T-helper 1 cell treated with Interleukin-12 subunit alpha and Interleukin-12 subunit beta and Interleukin-4 antibody, amounts not matched to agents 30 μg/mL and 1 μg/mL, for 36 hours (primary cell): Measurements from ENCODE around the gene KDM2B.

ENCODE experiments used
- H3K27ac Mint-ChIP-seq: one replicate; pipeline ENCODE4 v1.8.0; 2021; ENCODE audit warnings: mild to moderate bottlenecking, mixed read lengths
- H3K27me3 Mint-ChIP-seq: one replicate; pipeline ENCODE4 v1.8.0; 2021; ENCODE audit warnings: low read depth, mixed read lengths
- H3K36me3 Mint-ChIP-seq: one replicate; pipeline ENCODE4 v1.8.0; 2021; ENCODE audit warnings: low read depth, mixed read lengths
- H3K4me1 Mint-ChIP-seq: one replicate; pipeline ENCODE4 v1.8.0; 2021; ENCODE audit warnings: low read depth, mixed read lengths
- H3K4me3 Mint-ChIP-seq: one replicate; pipeline ENCODE4 v1.8.0; 2021; ENCODE audit warnings: mild to moderate bottlenecking, moderate library complexity, mixed read lengths
- H3K9me3 Mint-ChIP-seq: one replicate; pipeline ENCODE4 v1.8.0; 2021; ENCODE audit warnings: mixed read lengths

Gene KDM2B

DNA sequence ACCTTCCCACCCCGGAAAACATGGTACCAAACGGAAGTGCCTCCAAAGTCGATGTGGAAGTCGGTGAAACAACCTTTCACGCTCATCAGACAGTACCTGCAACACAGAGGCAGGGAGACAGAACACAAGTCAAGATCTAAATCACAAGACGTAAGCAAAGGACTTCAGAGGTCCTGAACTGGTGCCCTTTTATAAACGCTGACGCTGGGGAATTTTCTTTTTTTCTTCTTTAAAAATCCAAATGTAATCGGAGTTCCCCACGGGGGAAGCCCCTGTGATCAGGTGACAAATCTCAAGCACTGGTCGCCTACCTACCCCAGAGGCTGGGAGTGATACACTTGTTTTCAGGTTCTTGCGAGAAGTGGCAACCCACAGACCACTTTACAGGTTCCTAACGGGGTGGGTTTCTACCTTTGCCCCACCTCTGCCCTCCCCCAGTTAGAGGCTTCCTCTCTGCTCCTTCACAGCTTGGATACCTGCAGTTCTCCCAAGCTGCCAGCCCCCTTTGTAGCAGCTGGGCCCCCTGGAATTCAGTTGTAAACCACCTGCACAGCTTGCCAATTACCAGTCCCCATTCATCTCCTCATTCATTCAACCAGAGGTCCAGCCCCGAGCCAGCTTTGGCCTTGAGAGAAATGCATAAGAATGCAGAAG, 46.2 kb downstream of the KDM2B start:
- peaks cover 38% of the 10 kb centered on the region for H3K4me1 Mint-ChIP-seq
- H3K27me3 Mint-ChIP-seq = peaks cover 4% of the 10 kb centered on the region
- H3K9me3 Mint-ChIP-seq = no peaks in the 10 kb centered on the region
- peak overlapping the region; percentile 58 for H3K4me3 Mint-ChIP-seq
- H3K36me3 Mint-ChIP-seq = peaks cover 24% of the 10 kb centered on the region
- H3K27ac Mint-ChIP-seq = peak overlapping the region; percentile 55

DNA sequence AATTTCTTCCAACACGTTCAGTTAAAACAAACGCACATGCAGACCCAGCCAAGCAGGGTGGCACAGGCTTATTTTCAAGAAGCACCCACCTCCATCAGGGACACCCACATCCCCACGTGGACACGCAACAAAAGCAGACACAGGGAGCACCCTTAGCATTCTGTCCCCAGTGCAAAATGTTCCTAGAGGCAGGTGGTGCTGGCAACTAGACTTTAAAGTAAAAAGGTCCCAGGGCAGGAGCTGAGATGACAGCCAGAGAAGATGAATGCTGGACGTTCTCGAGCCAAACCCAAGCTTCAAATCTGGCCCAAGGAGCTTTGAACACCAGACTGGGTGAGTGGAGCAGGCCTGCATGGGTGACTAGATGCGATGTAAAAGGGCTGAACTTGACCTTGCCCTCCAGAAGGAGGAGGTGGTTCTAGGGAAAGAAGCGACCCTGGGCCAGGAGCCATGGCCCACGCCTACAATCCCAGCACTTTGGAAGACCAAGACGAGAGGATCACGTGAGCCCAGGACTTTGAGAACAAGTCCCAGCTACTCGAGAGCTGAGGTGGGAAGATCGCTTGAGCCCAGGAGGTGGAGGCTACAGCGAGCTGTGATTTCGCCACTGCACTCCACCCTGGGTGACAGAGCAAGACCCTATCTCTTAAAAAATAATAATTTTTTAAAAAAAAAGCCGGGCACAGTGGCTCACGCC, 47.3 kb downstream of the KDM2B start:
- no peak overlapping the region for H3K27ac Mint-ChIP-seq
- peaks cover 34% of the 10 kb centered on the region for H3K4me1 Mint-ChIP-seq
- H3K27me3 Mint-ChIP-seq = peaks cover 4% of the 10 kb centered on the region
- peak overlapping the region; percentile 46 for H3K4me3 Mint-ChIP-seq
- H3K36me3 Mint-ChIP-seq = peaks cover 24% of the 10 kb centered on the region
- H3K9me3 Mint-ChIP-seq = no peaks in the 10 kb centered on the region

DNA sequence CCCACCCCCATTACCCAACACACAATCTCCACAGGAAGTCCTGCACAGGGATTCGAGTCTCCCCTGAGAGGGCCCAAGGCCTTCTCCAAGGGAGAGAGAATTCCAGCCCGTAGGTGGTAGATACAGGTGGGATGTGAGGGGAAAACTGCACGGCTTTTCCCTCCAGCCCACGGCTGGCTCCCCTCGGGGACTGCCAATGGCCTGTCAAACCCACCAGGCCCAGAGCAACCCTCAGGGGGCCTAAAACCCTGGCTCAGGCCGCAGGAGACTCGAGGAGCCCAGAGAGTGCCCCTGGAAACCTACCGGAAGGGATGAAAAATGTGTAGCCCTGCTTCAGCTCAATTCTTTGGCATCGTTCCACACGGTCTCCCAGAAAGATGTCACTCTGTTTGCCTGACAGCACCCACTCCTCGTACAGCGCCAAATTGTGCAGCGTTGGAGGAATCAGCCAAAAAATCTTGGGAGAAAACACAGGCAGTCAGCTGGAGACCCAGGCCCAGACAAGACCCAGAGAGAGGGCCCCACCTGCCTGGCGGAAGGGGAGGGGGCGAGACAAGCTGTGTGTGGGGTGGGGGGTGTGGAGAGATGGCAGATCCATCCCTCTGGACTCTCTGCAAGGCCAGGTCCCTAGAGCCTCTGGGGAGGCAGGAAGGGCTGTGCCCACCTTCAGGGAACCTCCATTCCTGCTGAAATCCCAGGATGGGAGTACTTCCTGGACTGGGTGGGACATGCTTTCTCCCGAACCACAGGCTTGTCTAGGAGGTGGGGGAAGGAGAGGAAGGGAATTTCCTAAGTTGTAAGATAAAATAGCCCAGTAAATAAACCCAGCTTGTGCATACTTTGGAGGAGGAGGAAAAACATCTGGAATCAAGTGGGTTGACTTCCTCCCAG, 48.1 kb downstream of the KDM2B start:
- Mint-ChIP-seq H3K36me3 (peaks cover 22% of the 10 kb centered on the region), H3K9me3 (no peaks in the 10 kb centered on the region), H3K4me1 (peaks cover 29% of the 10 kb centered on the region), H3K4me3 (peak overlapping the region; percentile 13), H3K27ac (peak overlapping the region; percentile 45), H3K27me3 (peaks cover 4% of the 10 kb centered on the region)

DNA sequence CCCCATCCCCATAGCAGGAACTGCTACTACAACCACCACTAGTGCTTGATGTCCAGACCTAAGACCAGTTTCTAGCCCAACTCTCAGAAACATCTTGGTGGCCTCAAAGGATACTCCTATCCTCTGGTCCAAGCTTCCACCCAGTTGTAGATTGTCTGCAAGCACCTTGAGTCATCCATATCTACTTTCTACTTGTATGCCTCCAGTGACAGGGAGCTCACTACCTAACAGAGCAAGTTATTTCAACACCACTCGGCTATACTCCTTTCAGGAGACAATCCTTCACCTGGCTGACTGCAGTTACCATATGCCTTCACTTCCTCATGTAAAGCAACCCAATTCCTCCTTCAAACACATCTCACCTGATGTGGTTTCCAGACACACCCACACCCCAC, 49.5 kb downstream of the KDM2B start:
- Mint-ChIP-seq H3K27ac (peak overlapping the region; percentile 86), H3K36me3 (peaks cover 22% of the 10 kb centered on the region), H3K9me3 (no peaks in the 10 kb centered on the region), H3K4me1 (peaks cover 27% of the 10 kb centered on the region), H3K27me3 (peaks cover under 1% of the 10 kb centered on the region), H3K4me3 (no peak overlapping the region)

DNA sequence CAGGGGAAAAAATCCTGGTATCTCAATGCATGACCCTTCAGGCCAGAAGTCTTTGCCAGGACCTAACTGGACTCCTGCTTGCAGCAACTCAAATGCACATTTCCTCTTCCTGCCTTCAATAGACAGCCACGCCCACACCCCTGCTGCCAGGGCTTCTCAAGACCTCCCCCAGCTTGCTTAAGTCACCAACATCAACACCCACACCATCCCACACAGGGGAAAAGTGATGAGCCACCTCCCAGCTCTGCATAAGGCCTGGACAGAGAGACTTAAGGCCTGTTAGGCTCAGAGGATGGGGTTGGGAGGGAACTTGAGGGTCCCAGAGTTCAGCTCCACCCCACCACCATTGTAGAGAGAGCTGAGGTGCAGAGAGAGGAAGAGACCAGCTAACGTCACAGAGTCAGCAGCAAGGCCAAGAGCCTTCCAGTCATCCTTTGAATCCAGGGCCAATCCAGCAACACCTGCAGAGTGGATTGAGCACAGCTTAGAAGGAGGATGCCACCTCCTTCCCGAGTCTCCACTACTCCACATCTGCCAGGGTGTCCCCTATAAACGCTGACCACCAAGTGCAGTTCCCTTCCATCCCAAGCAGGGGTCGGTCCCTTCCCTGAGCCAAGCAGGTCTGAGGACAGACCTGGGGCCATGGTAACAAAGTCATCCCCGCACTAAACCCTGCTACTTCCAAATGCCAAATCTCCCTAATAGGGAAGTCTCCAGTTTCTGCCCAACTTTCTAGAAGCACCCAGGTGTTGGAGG, 50.0 kb downstream of the KDM2B start:
- Mint-ChIP-seq H3K4me3 (peak overlapping the region; percentile 56), H3K36me3 (peaks cover 22% of the 10 kb centered on the region), H3K27ac (peak overlapping the region; percentile 86), H3K27me3 (no peaks in the 10 kb centered on the region), H3K4me1 (peaks cover 26% of the 10 kb centered on the region), H3K9me3 (no peaks in the 10 kb centered on the region)

DNA sequence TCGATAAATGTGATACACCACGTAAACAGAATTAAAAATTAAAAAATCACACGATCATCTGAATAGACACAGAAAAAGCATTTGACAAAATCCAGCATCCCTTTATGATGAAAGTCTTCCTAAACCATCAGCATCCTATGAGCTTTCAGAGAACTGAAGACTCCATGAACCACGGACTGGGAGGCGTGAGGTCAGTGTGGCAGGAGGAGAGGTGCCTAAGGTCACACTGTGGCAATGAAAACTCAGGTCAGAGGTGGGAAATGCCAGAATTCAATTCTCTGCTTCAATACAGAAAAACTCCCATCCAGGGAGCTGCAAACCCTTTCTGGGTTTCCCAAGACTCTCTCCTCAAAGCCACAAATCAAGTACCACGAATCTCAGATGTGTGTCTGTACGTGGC, 51.6 kb downstream of the KDM2B start:
- no peak overlapping the region for H3K4me3 Mint-ChIP-seq
- H3K27ac Mint-ChIP-seq = no peak overlapping the region
- H3K27me3 Mint-ChIP-seq = no peaks in the 10 kb centered on the region

DNA sequence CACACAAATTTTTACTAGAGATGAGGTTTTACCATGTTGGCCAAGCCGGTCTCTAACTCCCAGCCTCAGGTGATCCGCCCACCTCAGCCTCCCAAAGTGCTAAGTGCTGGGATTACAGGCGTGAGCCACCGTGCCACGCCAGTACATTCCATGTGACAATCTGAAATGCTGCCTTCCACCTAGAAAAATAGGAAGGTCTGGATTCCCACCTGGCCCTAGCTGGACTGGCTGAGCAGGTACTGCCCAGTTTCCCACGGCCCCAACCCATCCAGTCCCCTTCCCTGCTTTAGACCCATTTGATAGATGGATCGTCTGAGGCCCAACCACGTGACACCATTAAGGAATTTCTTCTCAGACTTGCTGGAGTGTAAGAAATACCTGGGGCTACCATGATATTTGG, 55.4 kb downstream of the KDM2B start:
- no peaks in the 10 kb centered on the region for H3K27me3 Mint-ChIP-seq
- no peak overlapping the region for H3K27ac Mint-ChIP-seq
- peaks cover under 1% of the 10 kb centered on the region for H3K36me3 Mint-ChIP-seq
- peaks cover 7% of the 10 kb centered on the region for H3K4me1 Mint-ChIP-seq
- no peaks in the 10 kb centered on the region for H3K9me3 Mint-ChIP-seq
- H3K4me3 Mint-ChIP-seq = no peak overlapping the region

More for the DNA sequence above, 51.6 kb downstream of the KDM2B start:
- Mint-ChIP-seq H3K9me3 (no peaks in the 10 kb centered on the region), H3K4me1 (peaks cover 13% of the 10 kb centered on the region), H3K36me3 (peaks cover 22% of the 10 kb centered on the region)

DNA sequence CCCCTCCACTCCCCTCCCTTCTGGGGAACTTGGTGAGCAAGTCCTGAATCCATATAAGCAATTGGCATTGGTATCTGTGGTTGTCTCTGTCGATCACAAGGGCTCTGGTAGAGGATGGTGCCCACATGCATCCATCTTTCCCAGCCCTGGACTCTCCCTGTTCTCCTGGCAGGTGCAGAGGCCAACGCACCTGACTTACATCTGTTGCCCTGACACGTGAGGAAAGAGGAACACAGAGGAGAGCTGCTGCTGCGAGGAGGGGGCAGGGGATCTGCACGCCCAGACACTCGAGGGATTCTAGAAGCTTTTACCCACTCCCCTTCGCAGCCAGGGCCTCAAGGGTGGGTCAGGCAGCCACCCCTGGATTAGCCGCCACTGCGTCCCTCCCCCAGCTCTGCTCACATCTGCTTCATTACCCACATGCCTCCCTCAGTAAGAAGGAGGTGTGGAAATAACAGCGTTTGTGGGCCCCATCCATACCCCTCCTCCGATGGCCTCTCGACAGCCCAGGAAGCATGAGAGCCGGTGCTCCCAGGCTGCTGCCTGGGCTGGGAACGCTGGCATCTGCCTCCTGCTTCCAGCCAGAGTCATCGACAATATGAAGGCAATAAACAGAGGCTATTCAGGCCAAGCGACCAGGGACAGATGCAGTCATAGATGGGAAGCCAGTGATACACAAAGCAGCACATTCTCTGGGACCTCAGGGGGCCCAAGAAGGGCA, 56.5 kb downstream of the KDM2B start:
- Mint-ChIP-seq H3K9me3 (no peaks in the 10 kb centered on the region), H3K27me3 (no peaks in the 10 kb centered on the region), H3K27ac (no peak overlapping the region), H3K4me1 (peaks cover 9% of the 10 kb centered on the region), H3K4me3 (no peak overlapping the region), H3K36me3 (peaks cover 2% of the 10 kb centered on the region)

DNA sequence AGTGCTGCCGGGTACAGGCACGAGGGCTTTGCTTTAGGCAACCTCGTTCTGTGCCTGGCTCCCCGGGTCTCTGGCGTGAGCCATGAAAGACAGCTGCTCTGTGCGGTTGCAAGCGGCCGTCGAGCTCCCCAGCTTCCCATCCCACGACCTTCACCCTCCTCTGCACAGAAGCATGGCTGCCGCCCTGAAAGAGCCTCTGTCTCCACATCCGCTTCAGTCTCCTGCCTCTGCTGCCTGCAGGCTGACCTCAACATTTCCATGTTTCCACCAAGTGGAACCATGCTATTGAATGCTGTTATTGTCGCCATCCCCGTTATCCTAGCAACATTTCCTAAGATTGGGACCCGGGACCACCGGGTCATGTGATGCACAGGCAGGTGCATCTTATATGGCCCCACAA, 57.1 kb downstream of the KDM2B start:
- Mint-ChIP-seq H3K4me1 (peaks cover 10% of the 10 kb centered on the region), H3K9me3 (no peaks in the 10 kb centered on the region), H3K27me3 (no peaks in the 10 kb centered on the region), H3K27ac (no peak overlapping the region), H3K4me3 (no peak overlapping the region), H3K36me3 (peaks cover 3% of the 10 kb centered on the region)

DNA sequence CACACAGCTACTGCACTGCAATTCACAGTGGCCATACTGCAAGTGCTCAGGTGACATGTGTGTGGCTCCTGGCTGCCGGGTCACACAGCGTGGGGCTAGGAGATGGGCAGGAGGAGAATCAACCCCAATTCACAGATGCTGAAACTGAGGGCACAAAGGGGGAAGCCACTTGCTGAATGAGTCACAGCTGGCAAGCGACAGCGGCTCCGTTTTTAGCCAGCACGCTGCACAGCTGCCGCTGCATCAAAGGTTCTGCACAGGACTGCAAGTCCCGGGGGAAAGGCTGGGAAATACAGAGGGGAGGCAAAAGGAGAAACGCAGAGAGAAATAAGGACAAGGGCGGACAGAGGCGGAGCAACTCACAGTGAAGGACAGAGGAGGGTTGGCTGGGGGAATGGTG, 57.9 kb downstream of the KDM2B start:
- Mint-ChIP-seq H3K4me3 (no peak overlapping the region), H3K27me3 (no peaks in the 10 kb centered on the region), H3K9me3 (no peaks in the 10 kb centered on the region), H3K36me3 (peaks cover 3% of the 10 kb centered on the region), H3K27ac (no peak overlapping the region), H3K4me1 (peaks cover 10% of the 10 kb centered on the region)

DNA sequence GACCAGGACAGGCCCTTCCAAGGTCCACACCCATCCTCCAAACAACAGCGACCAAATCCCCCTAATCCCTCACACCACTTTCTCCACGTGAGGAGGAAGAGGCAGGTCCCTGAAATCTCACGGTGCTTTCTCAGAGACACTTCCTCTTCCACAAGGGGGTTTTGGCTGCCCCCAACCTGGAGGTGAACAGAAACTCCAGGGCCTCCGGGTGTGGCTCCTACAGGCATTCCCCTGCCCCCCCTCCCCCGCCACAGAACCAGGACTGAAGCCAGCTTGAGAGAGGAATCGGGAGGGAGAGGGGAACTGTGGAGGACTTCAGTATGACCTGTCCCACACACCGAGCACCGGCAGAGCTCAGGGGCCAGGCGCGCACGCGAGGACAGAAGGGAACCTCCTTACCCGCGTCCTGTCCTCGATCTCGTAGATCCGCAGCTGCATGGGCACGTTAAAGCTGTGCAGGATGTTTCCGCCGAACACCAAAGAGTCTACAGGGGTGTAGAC, 60.2 kb downstream of the KDM2B start:
- Mint-ChIP-seq H3K9me3 (no peaks in the 10 kb centered on the region), H3K27ac (no peak overlapping the region), H3K4me1 (peaks cover 12% of the 10 kb centered on the region), H3K27me3 (no peaks in the 10 kb centered on the region), H3K36me3 (peaks cover 4% of the 10 kb centered on the region), H3K4me3 (no peak overlapping the region)

DNA sequence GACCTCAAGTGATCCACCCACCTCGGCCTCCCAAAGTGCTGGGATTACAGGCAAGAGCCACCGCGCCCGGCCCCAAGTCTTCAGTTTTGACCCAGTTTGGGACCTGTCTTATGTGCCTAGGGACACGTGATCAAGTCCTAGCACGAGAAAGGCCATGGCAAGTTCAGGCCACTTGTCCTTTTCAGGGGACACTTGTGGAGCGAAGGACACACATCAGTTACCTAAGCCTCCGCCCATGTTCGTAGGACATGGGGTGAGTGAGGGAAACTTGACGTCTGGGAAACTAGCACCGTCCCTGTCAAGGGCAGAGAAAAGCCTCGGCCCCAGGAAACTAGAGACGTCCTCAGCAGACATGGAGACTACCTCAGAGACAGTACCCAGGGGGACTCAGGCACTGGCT, 60.7 kb downstream of the KDM2B start:
- H3K4me3 Mint-ChIP-seq = no peak overlapping the region
- H3K4me1 Mint-ChIP-seq = peaks cover 14% of the 10 kb centered on the region
- peaks cover 6% of the 10 kb centered on the region for H3K36me3 Mint-ChIP-seq
- no peak overlapping the region for H3K27ac Mint-ChIP-seq
- no peaks in the 10 kb centered on the region for H3K27me3 Mint-ChIP-seq
- no peaks in the 10 kb centered on the region for H3K9me3 Mint-ChIP-seq

DNA sequence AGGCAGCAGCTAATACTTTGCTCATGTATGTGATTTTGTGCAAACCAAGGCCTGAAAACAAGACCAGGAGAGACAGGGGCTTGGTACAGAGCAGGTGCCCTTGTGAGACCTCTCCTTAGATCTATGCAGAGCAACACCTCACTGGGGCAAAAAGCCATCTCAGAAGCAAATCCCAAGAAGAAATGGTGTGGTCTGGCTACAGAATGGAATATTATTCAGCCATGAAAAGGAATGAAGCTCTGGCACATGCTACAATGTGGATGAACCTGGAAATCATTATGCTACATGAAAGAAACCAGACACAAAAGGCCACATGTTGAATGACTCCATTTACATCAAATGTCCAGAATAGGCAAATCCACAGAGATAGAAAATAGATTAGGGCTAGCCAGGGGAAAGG, 61.6 kb downstream of the KDM2B start:
- H3K36me3 Mint-ChIP-seq = peaks cover 6% of the 10 kb centered on the region
- peaks cover 14% of the 10 kb centered on the region for H3K4me1 Mint-ChIP-seq
- H3K4me3 Mint-ChIP-seq = no peak overlapping the region
- H3K9me3 Mint-ChIP-seq = no peaks in the 10 kb centered on the region
- H3K27me3 Mint-ChIP-seq = no peaks in the 10 kb centered on the region
- no peak overlapping the region for H3K27ac Mint-ChIP-seq
